GOT3 (cell line): Measurements from ENCODE around the gene TMEM145.
"Not testable (repeated sequence)": the region's sequence is repeated elsewhere in the genome, so short reads cannot be mapped to it uniquely, and the experiment has no call there.

ENCODE experiments used
- DNase-seq: peaks from one replicate; lab custom pipeline; 2025; ENCODE audit warnings: mixed read lengths; lab: John Stamatoyannopoulos, UW

TMEM145 gene

GRCh38 chr19:42313096-42313839 is at the start of gene TMEM145:
TSS of gene TMEM145 (plus strand) at chr19:42313309. CDS start at chr19:42313377, 68 bp downstream.
- no peak for DNase-seq

- not testable (repeated sequence) for DNase-seq
These were observed 47.0 kb upstream of the TMEM145 start for GRCh38 chr19:42266105-42266504.

GRCh38 chr19:42266928-42267603 is 46.0 kb upstream of the TMEM145 start:
- DNase-seq, result not testable (repeated sequence)

- no peak for DNase-seq
These were observed 45.4 kb upstream of the TMEM145 start for GRCh38 chr19:42267644-42268141.

DNA sequence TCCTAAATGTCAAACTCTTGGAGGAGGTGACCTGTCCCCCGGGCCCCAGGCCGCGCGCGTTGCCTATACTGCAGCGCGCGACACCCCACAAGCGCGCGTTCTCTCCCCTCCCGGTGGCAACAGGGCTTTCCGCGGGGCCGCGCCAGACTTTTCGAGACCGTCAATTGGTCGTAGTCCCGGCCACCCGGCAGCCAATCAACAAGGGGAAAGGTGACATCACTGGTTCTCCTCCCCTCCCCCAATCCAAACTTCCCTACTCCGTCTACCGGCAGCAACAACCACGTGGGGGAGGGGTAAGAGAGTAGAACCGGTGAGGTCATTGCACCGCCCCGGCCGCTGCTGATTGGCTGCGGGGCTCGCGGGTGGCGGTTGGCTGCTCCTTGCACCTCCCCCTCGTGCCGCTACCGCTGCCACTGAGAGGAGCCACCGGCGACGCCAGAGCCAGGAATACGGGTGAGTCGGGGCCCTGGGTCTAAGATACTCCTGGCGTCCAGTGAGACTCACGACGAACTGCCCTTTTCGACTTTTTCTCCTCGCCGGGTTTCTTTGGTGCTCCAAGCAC is 44.9 kb upstream of the TMEM145 start:
- peak; percentile 98 for DNase-seq

GRCh38 chr19:42268704-42269477 is 44.2 kb upstream of the TMEM145 start, which contains the start of gene CIC:
TSS of gene CIC (plus strand) at chr19:42269252. CDS start at chr19:42271784, 2,532 bp downstream.
- peak; percentile 99 for DNase-seq

- DNase-seq, result no peak
These were observed 43.4 kb upstream of the TMEM145 start for GRCh38 chr19:42269478-42270345.

DNA sequence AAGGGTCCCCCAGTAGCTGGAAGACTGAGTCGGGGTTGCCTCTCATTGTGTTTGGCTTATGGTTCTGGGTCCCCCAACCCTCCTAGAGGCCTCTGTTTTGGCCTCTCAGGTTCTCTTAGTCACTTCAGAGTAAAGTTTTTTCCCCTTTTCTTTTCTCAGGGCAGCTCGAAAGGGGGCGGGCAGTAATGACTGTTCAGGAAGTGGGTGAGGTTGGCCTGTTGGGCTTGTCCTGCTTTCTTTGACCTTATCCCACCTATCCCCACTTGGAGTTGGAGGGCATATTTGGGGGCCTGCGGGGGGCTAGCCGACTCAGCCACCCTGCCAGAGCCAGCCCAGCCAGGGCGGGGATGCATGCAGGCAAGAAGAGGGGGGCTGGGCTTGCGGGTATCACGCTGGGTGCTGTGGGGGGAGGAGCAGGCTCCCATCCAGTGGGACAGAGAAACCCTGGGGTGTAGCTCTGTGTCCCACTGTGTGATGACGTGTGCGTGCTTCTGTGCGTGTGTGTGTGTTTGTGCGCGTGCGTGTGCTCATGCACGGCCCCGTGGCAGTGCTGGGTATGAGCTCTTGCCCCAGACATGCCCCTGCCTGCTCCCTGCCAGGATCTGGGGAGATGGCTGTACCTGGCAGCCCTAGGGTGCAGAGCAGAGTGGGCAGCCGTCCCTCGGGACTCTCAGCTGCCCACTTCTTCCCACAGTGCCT is 42.6 kb upstream of the TMEM145 start:
- DNase-seq, result no peak

DNA sequence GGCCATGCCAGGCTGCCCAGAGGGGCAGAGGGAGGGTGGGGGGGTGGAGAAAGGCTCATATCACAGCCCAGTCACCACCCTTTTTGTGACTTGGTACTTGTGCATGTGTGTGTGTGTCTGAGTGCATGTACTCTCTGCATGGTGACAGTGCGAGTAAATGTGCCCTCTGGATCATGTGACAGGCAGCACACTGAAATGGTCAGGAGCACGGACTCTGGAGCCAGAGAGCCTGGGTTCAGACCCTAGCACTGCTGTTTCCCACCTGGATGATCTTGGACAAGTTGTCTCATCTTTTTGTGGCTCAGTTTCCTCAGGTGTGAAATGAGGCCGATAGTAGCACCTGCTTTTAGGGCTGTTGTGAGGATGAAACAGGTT is 42.1 kb upstream of the TMEM145 start:
- DNase-seq, result no peak

DNA sequence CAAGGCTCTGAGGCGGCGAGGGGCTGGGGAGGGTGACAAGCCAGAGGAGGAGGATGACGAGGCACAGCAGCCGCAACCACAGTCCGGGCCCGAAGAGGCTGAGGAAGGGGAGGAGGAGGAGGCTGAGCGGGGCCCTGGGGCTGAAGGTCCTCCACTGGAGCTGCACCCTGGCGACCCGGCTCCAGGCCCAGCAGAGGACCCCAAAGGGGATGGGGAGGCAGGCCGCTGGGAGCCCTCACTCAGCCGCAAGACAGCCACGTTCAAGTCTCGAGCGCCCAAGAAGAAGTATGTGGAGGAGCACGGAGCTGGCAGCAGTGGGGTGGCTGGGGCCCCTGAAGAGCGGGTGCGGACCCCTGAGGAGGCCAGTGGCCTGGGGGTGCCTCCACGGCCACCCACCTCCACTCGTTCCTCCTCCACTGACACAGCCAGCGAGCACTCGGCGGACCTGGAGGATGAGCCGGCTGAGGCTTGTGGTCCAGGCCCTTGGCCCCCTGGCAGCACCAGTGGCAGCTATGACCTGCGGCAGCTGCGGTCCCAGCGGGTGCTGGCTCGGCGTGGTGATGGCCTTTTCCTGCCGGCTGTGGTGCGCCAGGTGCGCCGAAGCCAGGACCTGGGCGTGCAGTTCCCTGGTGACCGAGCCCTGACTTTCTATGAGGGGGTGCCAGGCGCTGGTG is 41.1 kb upstream of the TMEM145 start:
- no peak for DNase-seq

DNA sequence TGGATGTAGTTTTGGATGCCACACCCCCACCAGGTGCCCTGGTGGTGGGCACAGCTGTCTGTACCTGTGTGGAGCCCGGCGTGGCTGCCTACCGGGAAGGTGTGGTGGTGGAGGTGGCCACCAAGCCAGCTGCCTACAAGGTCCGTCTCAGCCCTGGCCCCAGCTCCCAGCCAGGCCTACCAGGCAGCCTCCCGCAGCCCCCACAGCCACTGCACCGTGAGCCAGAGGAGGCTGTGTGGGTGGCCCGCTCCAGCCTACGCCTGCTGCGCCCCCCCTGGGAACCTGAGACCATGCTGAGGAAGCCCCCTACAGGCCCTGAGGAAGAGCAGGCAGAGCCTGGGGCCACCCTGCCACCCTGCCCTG is 40.6 kb upstream of the TMEM145 start:
- DNase-seq, result no peak

DNA sequence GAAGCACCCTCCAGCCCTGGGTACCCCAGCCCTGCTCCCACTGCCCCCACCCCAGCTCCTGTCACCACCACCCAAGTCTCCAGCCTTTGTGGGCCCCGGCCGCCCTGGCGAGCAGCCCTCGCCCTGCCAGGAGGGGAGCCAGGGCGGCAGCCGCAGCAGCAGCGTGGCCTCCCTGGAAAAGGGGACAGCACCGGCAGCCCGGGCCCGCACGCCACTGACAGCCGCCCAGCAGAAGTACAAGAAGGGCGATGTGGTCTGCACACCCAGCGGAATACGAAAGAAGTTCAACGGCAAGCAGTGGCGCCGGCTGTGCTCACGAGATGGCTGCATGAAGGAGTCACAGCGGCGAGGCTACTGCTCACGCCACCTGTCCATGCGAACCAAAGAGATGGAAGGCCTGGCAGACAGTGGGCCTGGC is 40.1 kb upstream of the TMEM145 start:
- DNase-seq, result no peak

- no peak for DNase-seq
These were observed 39.6 kb upstream of the TMEM145 start for GRCh38 chr19:42273407-42274064.

- DNase-seq, result no peak
These were observed 38.9 kb upstream of the TMEM145 start for GRCh38 chr19:42274065-42274682.

GRCh38 chr19:42275103-42275502 is 38.0 kb upstream of the TMEM145 start:
- DNase-seq, result no peak

GRCh38 chr19:42275517-42275916 is 37.6 kb upstream of the TMEM145 start:
- DNase-seq, result no peak

- DNase-seq, result no peak
These were observed 36.8 kb upstream of the TMEM145 start for GRCh38 chr19:42276284-42276683.

DNA sequence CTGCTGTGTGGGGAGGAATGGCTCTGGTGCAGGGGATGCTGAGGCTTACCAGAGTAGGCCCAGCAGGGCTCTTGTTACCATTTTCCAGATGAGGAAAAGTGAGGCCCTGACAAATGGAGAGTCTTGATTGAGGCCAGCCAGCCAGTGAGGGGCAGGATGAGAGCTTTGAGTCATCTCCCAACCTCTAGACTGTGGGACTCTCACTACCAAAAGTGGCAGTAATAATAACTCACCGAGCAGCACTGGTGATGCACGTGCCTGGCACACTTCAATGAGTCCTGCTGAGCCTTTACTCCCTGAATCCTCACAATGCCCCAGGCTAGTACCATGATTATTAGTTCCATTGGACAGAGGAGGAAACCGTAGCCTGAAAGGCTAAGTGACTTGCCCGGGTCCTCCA is 36.3 kb upstream of the TMEM145 start:
- DNase-seq, result no peak
